GM12801 (cell line): ENCODE measurements around the gene MFNG.

Experiments used
- CTCF ChIP-seq: IDR thresholded peaks from one replicate; pipeline ENCODE4 v1.5.1; 2011; ENCODE audit warnings: control low read depth; ENCODE audit not compliant: insufficient read length; ENCODE audit errors: extremely low read depth

The MFNG gene

GRCh38 chr22:37432708-37433054 lies 53.5 kb downstream of the MFNG start:
- no peak for TF ChIP-seq CTCF

GRCh38 chr22:37431801-37432707 lies 54.1 kb downstream of the MFNG start:
- no peak for TF ChIP-seq CTCF

- no peak for TF ChIP-seq CTCF
Measured at GRCh38 chr22:37431366-37431765, 54.8 kb downstream of the MFNG start.

- TF ChIP-seq CTCF: no peak
Measured at GRCh38 chr22:37430941-37431340, 55.2 kb downstream of the MFNG start.

- TF ChIP-seq CTCF: no peak
Measured at GRCh38 chr22:37428649-37429586, 57.3 kb downstream of the MFNG start.

GRCh38 chr22:37427711-37428635 lies 58.2 kb downstream of the MFNG start:
- TF ChIP-seq CTCF: no peak
